ENCODE results near the gene THAP6.

DNA sequence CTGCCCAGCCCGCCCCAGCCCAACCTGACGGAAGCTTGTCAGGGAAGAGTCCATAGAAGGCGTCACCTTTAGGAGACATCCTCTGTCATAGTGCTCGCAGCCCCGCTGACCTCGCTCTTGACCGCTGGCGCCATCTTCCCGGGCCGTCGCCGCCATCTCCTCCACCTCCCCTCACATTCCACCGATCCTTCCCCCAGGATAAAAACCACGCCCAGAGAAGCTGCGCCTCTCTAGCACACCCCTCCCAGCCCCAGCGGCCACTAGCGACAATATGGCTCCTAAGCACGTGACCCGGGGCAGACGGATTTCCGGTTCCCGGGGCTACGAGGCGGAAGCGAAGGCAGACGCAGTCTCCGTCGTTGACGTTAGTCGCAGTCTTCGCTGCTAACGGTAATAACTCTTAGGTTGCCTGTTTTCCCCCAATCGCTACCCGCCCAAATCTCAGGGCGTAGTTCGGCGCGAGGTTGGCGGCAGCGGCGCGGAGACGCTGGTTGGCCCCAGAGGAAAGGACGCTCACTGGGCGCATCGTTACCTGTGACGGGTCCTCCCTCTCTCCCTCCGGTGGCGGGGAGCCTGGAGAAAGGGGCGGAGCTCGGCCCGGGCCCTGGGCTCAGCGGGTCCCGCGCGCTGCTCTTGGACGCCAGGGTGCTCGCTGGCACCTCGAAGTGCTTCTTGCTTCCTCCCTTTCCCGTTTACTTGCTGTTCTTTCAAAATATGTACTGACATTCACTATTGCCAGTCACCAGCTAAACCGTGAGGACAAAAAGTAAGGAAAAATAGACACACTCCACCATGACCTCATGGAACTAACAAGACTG lies at the start of gene THAP6, which contains the start of gene RCHY1:
- no peak for TF ChIP-seq EZH2 (IDR thresholded peaks at IDR 0.05; ENCODE audit: borderline replicate concordance, insufficient read depth, low read length, poor library complexity, severe bottlenecking)
- TF ChIP-seq, protein P1, sequence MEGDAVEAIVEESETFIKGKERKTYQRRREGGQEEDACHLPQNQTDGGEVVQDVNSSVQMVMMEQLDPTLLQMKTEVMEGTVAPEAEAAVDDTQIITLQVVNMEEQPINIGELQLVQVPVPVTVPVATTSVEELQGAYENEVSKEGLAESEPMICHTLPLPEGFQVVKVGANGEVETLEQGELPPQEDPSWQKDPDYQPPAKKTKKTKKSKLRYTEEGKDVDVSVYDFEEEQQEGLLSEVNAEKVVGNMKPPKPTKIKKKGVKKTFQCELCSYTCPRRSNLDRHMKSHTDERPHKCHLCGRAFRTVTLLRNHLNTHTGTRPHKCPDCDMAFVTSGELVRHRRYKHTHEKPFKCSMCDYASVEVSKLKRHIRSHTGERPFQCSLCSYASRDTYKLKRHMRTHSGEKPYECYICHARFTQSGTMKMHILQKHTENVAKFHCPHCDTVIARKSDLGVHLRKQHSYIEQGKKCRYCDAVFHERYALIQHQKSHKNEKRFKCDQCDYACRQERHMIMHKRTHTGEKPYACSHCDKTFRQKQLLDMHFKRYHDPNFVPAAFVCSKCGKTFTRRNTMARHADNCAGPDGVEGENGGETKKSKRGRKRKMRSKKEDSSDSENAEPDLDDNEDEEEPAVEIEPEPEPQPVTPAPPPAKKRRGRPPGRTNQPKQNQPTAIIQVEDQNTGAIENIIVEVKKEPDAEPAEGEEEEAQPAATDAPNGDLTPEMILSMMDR (IDR thresholded peaks at IDR 0.05; ENCODE audit: poor library complexity, severe bottlenecking), result peak; percentile 45
- TF ChIP-seq EP300 (conservative IDR thresholded peaks at IDR 0.05; ENCODE audit: poor library complexity, severe bottlenecking), result peak; percentile 66
